NT2/D1 (cell line): ENCODE data around the gene IP6K1.

Experiments
- YY1 ChIP-seq: IDR thresholded peaks from 2 replicates; pipeline ENCODE4 v1.6.1; 2011; ENCODE audit not compliant: insufficient read length, insufficient read depth
- ZNF274 ChIP-seq: IDR thresholded peaks from 2 replicates; pipeline ENCODE4 v1.6.1; 2011; ENCODE audit warnings: mild to moderate bottlenecking, low read depth, low read length

GRCh38 chr3:49745986-49746385 is 40.4 kb downstream of the IP6K1 start:
- TF ChIP-seq YY1 (no peak), ZNF274 (no peak)
